NT2/D1 (cell line): ENCODE results near the gene KCTD17.

ENCODE experiments used
- YY1 ChIP-seq: IDR thresholded peaks from 2 replicates; pipeline ENCODE4 v1.6.1; 2011; ENCODE audit not compliant: insufficient read length, insufficient read depth
- ZNF274 ChIP-seq: IDR thresholded peaks from 2 replicates; pipeline ENCODE4 v1.6.1; 2011; ENCODE audit warnings: mild to moderate bottlenecking, low read depth, low read length

DNA sequence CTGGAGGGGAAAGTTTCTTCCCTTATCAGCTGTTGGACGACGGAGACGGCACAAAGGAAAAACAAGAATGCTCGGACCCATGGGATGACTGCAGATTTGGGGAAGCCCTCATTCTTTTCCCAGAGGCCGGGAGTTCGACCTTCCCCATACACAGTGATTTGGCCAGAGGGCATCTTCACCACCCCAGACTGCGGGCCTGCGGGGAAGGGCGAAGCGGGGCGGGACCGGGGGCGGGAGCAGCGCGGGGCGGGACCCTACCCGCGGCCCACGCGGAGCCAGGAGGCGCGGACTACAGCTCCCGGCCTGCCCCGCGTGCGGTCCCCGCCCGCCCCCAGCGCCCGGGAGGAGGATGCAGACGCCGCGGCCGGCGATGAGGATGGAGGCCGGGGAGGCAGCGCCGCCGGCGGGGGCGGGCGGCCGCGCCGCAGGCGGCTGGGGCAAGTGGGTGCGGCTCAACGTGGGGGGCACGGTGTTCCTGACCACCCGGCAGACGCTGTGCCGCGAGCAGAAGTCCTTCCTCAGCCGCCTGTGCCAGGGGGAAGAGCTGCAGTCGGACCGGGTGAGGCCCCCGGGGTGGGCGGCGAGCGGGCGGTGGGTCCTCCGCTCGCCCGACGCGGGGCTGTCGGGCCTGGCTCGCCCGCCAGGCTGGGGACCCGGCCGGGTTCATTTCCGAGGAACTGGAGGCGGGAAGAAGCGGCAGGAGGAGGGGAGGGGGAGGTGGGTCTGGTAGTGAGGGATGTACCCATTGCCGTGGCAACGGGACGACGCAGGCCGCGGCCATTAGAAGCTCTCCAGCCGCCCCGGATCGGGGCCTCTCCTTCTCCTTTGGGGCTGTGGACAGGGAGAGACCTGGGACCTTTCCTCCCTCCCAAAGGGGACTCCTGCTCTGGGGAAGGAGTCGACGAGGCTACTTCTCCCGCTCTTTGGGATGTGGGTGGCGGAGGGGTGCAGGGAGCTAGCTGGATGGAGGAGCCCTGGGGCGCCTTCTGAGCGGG lies at the start of gene KCTD17:
- TF ChIP-seq ZNF274, result no peak
- no peak for TF ChIP-seq YY1
